HEK293T (cell line): ENCODE results near the gene SENP1.

Source experiments
- BHLHE40 ChIP-seq: fragments of 450-650 bp; IDR thresholded peaks from 2 replicates; pipeline ENCODE4 v1.6.1; 2016; ENCODE audit warnings: mild to moderate bottlenecking, moderate library complexity, borderline replicate concordance
- CTBP1 ChIP-seq: fragments of 450-650 bp; IDR thresholded peaks from 2 replicates; pipeline ENCODE4 v1.6.1; 2016; ENCODE audit warnings: borderline replicate concordance
- FOXA1 ChIP-seq: fragments of 450-650 bp; IDR thresholded peaks from 2 replicates; pipeline ENCODE4 v1.6.1; 2016; ENCODE audit warnings: mild to moderate bottlenecking
- SUZ12 ChIP-seq: fragments of 450-650 bp; IDR thresholded peaks from 2 replicates; pipeline ENCODE4 v1.6.1; 2016; ENCODE audit warnings: mild to moderate bottlenecking

DNA sequence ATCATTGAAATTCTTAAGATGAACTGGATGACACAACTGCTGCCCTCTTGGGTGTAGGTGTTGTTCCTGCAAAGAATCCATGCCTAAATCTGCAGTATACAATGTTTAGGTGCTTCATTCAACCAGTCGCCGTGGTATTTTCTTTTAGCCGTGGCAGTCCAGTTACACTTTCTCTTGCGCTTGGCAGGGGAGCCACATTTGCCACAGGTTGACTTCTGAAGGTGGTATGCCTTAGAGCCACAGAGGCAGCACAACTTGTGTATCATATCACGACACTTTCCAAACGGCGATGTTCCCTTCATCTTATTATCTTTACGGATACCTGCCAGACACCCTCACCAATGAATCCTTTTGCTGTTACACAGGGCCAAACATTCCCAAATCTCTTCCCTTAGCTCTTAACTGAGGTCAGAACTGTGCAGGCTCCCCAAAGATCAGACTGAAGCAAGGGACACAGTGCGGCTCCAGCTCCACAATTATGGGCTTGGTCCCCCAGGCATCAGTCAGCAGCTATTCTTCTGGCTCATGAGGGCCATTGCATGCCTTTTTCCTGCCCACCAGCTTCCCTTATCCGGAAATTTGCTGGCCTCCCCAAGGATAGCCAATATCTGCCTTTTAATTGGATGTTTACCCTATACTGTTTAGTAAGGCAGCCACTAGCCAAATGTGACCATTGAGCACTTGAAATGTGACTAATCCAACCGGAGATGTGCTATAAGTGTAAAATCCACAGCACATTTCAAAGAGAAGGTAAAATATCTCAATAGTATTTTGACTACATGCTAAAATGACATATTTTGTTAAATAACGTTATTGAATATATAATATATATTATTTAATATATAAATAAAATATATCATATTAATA lies 50.7 kb downstream of the SENP1 start:
- no peak for TF ChIP-seq SUZ12
- TF ChIP-seq BHLHE40, result no peak
- TF ChIP-seq FOXA1, result no peak
- TF ChIP-seq CTBP1, result no peak
